Hair follicle dermal papilla cell (primary cell): ENCODE measurements around the gene ZNF304. TPM values are rescaled to one million over a fixed set of nuclear protein-coding genes. Genes with fewer than 3 reads are reported as not detected.

ENCODE experiments used
- total RNA-seq: library from RNA; depleted of rRNA; stranded (reverse); fragments of >200 nt; gene quantifications from 2 replicates; pipeline ENCODE4 v1.2.3, GENCODE V29; 2012

The ZNF304 gene
- 13.5 and 14.8 TPM in 2 replicates for total RNA-seq

GRCh38 chr19:57350877-57351805 lies at the start of gene ZNF304:
Gene ZNF304, plus strand, starts transcription at chr19:57351271. Its CDS starts 394 bp downstream, at chr19:57351665.

GRCh38 chr19:57320180-57321084 lies 30.6 kb upstream of the ZNF304 start, which contains the start of gene ZNF543:
Gene ZNF543, plus strand, starts transcription at chr19:57320472. Its CDS starts 382 bp downstream, at chr19:57320854.

GRCh38 chr19:57362997-57363687 lies 12.1 kb downstream of the ZNF304 start, which contains the start of the genes TRAPPC2B and ZNF547:
Gene TRAPPC2B, plus strand, starts transcription at chr19:57363551. Its CDS starts 1,283 bp downstream, at chr19:57364834.
Gene ZNF547, plus strand, starts transcription at chr19:57363551. Its CDS starts 5,005 bp downstream, at chr19:57368556.

GRCh38 chr19:57389730-57390598 lies 38.9 kb downstream of the ZNF304 start, which contains the start of gene ZNF548:
Gene ZNF548, plus strand, starts transcription at chr19:57389854. Its CDS starts 246 bp downstream, at chr19:57390100.

Other genes starting within 250 kb of the ZNF304 start
- gene USP29, start 231.3 kb upstream of the ZNF304 start, total RNA-seq, result not detected in 2 replicates
- gene ZIM3, start 206.1 kb upstream of the ZNF304 start, total RNA-seq, result not detected in 2 replicates
- gene DUXA, start 183.8 kb upstream of the ZNF304 start, total RNA-seq, result not detected in 2 replicates
- 49.2 and 53.6 TPM in 2 replicates for gene ZNF264, start 159.8 kb upstream of the ZNF304 start, total RNA-seq
- 0.81 and 0.97 TPM in 2 replicates for gene AURKC, start 120.2 kb upstream of the ZNF304 start, total RNA-seq
- 36.9 and 48.0 TPM in 2 replicates for gene ZNF805, start 110.6 kb upstream of the ZNF304 start, total RNA-seq
- 98.8 and 131 TPM in 2 replicates for gene ZNF460, start 70.8 kb upstream of the ZNF304 start, total RNA-seq
- 10.9 and 13.8 TPM in 2 replicates for gene ZNF543, start 30.8 kb upstream of the ZNF304 start, total RNA-seq
- gene TRAPPC2B, start 12.3 kb downstream of the ZNF304 start, total RNA-seq, result 7.5 and 10.9 TPM in 2 replicates
- gene ZNF547, start 12.3 kb downstream of the ZNF304 start, total RNA-seq, result 2.9 and 3.9 TPM in 2 replicates
- 25.4 and 30.2 TPM in 2 replicates for gene ZNF548, start 38.6 kb downstream of the ZNF304 start, total RNA-seq
- 14.7 and 14.8 TPM in 2 replicates for gene ZNF17, start 59.9 kb downstream of the ZNF304 start, total RNA-seq
- gene ZNF749, start 84.1 kb downstream of the ZNF304 start, total RNA-seq, result 7.6 and 9.8 TPM in 2 replicates
- 0.49 and 0.81 TPM in 2 replicates for gene VN1R1, start 105.9 kb downstream of the ZNF304 start, total RNA-seq
- gene ZNF772, start 126.3 kb downstream of the ZNF304 start, total RNA-seq, result 21.7 and 23.2 TPM in 2 replicates
- 12.0 and 13.1 TPM in 2 replicates for gene ZNF419, start 136.5 kb downstream of the ZNF304 start, total RNA-seq
- 24.3 and 31.8 TPM in 2 replicates for gene ZNF773, start 148.7 kb downstream of the ZNF304 start, total RNA-seq
- gene ZNF549, start 176.1 kb downstream of the ZNF304 start, total RNA-seq, result 7.0 and 8.8 TPM in 2 replicates
- 7.3 and 9.4 TPM in 2 replicates for gene ZNF550, start 208.6 kb downstream of the ZNF304 start, total RNA-seq
- gene ZNF416, start 227.6 kb downstream of the ZNF304 start, total RNA-seq, result 11.2 and 11.3 TPM in 2 replicates
- gene ZIK1, start 232.9 kb downstream of the ZNF304 start, total RNA-seq, result 11.5 and 13.8 TPM in 2 replicates
- gene ZNF530, start 248.6 kb downstream of the ZNF304 start, total RNA-seq, result 3.8 and 5.0 TPM in 2 replicates